ENCODE results near the gene SEPTIN6.

Gene SEPTIN6

DNA sequence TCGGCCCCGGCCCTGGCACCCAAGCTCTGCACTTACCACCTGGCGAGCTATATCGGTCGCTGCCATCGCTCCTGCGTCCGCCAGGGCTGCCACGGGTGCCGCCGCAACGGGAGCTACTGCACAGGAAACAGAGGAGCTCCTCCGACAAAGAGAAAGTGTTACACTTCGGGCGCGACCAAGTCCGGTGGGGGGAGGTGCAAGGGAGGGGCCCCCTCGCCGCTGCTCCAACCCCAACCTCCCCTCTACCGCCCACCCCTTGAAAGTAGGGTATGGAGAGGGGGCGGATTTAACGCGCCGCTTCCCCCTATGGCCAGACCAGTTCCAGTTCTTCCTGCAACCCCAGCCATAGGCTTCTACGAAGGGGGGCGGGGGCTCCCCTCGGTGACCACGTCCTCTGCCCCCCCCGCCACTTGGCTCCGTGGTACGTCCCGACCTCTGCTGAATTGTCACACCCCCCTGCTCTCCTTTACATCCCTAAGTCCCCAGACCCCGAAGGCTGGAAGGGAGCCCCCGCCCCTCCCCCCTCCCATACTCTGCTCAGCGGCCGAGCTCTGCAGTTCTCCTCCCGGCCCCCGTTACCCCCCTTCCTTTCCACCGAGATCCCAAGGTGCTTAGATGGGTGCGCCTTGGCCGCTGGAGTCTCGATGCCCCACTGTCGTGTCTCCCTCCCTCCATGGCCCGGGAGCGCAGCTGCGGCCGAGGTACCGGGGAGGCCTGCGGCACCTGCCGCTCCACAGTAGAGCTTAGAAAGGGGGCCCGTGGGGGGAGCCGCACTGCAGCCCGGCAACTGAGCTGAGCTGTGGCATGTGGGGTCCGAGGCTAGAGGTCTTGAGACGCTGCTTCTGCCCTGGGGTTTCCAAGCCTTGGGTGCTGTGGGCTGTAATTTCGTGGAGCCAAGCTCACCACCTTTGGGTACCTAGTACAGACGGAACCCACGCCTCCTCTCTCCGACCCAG is at the start of gene SEPTIN6:
SEPTIN6 (minus strand) TSS at position 129 of the 956 bp plus-strand sequence; CDS start at position 66, 63 bp downstream.
- DNase-seq: peak; percentile 82

- no peak for DNase-seq
These were observed 45.8 kb upstream of the SEPTIN6 start for GRCh38 chrX:119738742-119739141.

GRCh38 chrX:119736206-119736764 is 43.3 kb upstream of the SEPTIN6 start:
- DNase-seq: no peak

GRCh38 chrX:119735467-119735866 is 42.5 kb upstream of the SEPTIN6 start:
- DNase-seq: no peak

- DNase-seq: peak; percentile 50
These were observed 42.0 kb upstream of the SEPTIN6 start for GRCh38 chrX:119734897-119735339.

DNA sequence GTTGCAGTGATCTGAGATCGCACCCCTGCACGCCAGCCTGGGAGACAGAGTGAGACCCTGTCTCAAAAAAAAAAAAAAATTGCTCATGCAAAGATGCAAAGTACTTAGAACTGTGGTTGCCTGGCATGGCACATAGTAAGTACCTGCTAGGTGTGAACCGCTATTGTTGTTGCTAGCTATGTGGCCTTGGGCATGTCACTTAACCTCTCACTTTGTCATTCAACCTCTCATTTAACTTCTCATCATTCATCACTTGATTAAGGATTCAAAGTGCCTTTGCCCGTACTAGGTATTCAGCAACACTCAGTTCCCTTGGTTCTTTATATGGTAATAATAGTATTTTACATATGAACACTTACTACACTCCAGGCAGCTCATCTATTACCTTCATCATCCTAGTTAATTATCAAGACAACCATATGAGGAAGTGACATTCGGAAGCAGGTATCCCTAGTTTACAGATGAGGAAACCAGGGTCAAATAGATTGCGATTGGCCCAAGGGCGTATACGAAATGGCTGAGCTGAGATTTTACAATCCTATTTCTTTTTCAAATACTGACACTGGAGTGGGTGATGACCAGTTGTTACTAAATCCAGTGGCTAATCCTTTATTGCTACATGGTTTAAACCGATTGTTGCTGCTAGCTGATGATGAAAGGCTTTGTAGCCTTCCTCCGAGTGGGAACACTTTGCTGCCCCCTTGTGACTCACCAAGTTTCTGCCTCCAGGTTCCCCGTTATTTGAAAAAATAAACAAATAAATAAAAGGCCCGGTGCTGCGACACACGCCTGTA is 36.6 kb upstream of the SEPTIN6 start:
- peak; percentile 53 for DNase-seq

- DNase-seq: no peak
These were observed 35.5 kb upstream of the SEPTIN6 start for GRCh38 chrX:119728487-119728886.

- DNase-seq: no peak
These were observed 34.1 kb upstream of the SEPTIN6 start for GRCh38 chrX:119726900-119727555.

- no peak for DNase-seq
These were observed 29.0 kb upstream of the SEPTIN6 start for GRCh38 chrX:119721926-119722325.

DNA sequence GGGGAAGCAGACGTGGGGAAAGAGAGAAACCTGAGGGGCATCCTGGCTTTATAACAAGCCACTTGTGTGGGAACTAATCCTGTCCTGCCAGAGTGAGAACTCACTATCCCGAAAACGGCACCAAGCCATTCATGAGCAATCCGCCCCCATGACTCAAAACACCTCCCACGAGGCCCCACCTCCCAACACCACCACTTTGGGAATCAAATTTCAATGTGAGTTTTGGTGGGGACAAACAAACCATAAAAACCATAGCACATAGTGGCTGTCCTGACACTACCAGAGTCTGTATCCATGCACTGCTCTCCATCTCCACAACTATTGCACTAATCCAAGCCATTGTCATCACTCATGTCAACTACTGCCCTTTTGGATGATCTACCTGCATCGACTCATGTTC is 28.5 kb upstream of the SEPTIN6 start:
- no peak for DNase-seq

DNA sequence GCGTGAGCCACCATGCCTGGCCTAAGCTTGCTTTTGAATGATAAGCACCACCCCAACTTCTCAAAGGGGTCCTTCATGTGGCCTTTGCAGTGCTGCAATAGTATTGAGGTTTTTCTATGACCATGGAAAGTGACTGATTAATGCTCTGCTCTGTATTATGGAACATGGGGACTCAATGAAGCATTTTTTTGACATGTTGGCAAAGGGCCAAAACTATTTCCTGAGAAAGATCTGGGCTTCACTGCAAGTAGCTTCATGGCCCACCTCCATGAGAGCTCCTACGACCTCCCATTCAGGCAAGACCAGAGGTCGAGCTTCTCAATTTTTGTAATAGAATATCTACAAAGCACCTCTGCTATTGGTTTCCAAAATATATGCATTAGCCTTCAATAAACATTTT is 16.7 kb upstream of the SEPTIN6 start:
- DNase-seq: no peak

DNA sequence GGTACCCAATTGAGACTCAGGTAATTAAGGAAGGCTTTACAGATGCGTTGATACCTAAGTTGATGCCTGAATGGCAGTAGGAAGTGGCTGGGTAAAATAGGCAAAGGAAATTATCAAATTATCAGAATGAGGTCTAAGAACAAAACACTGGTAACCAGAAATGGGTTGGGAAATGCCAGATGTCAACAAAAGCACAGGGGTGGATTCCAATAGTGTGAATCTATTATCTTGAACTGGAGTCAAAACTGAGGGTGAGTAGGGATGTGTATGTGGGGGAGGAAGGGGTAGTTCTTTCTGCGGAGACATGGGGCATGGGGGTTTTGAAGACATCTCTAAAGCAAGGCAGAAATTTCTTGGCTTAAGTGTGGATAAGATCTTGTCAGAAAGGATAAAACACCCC is 16.0 kb upstream of the SEPTIN6 start:
- no peak for DNase-seq

GRCh38 chrX:119706616-119707015 is 13.6 kb upstream of the SEPTIN6 start:
- DNase-seq: no peak

DNA sequence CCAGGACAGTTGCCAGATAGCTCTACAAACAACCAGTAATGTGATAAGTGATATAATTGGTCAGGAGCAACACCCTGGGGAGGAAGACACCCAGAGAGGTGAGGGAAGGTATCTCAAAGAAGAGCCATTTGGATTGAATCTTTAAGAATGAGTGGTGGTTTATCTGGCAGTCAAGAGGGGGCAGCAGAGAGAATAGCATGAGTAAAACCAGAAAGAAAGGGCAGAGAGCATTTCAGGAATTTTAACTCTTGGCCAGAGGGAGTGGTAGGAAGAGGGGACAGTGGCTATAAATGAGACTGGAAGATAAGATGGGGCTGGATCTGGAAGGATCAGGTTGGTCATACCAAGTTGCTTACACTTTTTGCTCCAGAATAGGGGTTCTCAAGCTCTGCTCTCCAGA is 5.9 kb upstream of the SEPTIN6 start:
- DNase-seq: no peak

GRCh38 chrX:119696251-119696890 is 3.4 kb upstream of the SEPTIN6 start:
- DNase-seq: no peak

GRCh38 chrX:119695535-119696050 is 2.6 kb upstream of the SEPTIN6 start:
- DNase-seq: no peak

- no peak for DNase-seq
These were observed 1.9 kb upstream of the SEPTIN6 start for GRCh38 chrX:119694601-119695534.

DNA sequence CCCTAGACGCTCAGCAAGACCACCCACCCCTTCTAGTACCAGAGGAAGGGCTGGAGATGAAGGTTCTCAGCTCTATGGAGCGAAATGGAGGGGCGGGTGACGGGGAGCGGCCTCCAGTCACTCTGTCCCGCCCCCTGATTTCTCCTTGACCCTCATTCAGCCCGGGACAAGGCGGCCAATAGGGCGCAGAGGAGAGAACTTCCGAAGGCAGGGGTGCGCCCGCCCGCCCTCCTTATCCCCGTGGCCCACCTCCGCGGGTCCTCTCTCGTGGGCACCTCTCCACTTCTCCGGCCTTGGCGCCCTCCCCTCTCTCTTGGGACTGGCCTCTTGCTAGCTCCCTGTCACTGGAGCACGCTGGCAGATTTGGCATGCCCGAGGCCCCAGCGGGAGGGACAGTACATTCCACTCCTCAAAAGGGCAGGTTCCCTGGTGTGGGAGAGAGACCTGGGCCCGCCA is 1.1 kb upstream of the SEPTIN6 start:
- DNase-seq: no peak

- DNase-seq: peak; percentile 67
These were observed 553 bp downstream of the SEPTIN6 start for GRCh38 chrX:119692191-119693039.

All from right forelimb (tissue), 1 donor.